Inflammatory macrophage (primary cell): ENCODE data around the gene VSIG2.

ENCODE experiments used
- DNase-seq, 2 donors: peaks; one replicate each; pipeline ENCODE4 v3.0.0-alpha.2; 2020 to 2022

The VSIG2 gene

DNA sequence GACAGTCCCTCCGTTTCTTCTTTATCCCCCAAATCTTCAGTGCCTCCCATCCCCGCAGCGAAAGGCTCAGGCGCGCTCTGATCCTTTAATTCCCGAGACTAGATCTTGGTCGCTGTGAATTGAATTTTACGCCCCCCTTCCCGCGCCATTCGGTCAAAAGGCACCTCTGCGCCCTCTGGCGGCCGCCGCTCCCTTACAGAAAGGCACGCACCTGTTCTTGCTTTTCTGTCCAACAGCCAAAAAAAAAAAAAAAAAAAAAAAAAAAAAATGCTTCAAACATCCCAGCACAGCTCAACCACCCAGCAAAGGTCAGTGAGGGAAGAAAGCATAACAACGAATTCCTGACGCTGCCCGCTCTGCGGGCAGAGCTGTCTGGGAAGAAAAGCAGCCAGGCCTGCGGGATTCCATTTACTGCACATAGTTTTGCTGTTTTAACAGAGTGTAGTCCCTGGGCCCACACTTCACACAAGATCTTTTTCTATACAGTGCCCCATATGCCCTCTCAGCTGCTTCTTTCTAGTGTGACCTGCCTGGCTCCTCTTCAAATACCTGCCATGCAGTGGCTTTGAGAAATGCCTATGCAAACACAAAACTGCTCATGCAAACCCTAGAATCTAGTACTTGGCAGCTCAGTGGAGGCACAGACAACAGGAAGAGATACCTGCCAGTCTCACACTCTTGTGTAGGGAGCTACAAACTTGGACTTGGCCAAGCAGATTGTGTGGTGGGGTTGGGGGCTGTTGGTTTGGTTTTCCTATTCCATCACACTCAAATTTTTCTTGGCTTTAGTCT, 11.3 kb upstream of the VSIG2 start:
- peak; percentile 23 to 45 for DNase-seq

DNA sequence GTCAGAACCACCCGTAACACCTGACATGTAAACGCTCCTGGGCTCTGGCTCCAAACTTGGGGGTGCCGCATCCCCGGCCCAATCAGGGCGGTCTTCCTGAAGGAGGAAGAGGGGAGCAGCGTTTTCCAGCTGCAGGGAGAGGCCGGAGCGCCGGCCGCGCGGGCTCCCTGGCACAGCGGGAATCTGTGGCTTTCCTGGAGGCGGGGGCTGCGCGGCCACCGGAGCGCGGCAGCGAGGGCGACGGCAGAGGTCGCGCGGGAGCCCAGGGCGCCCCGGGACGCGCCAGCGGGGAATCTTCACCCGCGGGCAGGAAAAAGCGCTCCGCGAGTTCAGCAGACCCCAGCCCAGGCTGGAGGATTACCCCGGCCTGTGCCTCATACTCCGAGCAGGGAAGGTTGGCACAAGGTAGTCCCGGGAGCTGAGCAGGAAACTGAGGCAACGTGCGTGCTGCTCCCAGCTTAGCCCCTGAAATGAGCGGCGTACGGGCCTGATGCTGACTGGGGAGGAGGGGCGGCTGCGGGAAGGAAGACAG, 10.6 kb upstream of the VSIG2 start:
- DNase-seq: no peak

DNA sequence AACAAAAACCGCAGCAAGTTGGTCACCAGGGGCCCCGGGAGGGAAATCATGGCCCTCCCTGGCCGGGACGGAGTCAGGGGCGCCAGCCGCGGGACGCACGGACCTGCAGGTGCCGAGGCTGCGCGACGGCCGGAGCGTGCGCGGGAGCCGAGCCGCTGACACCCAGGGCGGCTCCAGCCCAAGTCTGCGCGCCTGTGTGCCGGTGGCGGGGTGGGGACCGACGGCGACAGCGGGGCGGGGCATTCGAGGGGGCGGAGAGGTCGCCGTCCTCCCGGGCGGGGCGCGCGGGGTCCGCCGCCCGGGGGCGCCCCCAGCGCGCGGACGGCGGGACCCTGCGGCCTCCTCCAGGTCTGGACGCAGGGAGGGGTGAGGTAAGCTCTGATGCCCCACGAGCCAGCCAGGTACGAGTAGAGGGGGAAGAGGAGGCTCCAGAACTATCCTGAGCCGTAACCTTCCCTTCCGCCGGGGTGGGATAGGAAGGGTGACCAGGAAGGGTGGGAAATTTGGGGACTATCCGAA, 10.1 kb upstream of the VSIG2 start, which contains the start of gene ESAM:
ESAM (minus strand) TSS at position 186 of the 519 bp plus-strand sequence; CDS start at position 50, 136 bp downstream.
- DNase-seq: peak in 1 of 2 donors; percentile 29

- no peak for DNase-seq
Measured at GRCh38 chr11:124761301-124762104, 9.4 kb upstream of the VSIG2 start.

DNA sequence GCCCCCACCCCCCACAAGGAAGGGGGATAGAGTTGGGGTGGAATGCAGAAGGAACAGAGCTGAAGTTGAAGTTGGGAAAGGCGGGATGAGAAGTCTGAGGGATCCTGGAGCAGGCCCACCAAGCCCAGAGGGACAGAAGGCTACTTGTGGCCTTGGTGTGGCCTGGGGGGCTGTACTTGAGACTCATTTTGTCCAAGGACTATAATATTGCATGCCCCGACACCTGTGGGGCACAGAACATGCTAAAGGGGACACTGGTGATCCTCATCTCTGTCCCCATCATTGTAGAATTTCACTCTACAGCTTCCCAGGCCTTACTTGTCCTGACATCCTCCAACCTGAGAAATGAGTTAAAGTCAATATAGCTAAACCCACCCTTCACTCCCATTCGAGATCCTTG, 8.8 kb upstream of the VSIG2 start:
- no peak for DNase-seq

- DNase-seq: no peak
Measured at GRCh38 chr11:124760205-124760652, 8.2 kb upstream of the VSIG2 start.

- no peak for DNase-seq
Measured at GRCh38 chr11:124759266-124760204, 7.5 kb upstream of the VSIG2 start.

DNA sequence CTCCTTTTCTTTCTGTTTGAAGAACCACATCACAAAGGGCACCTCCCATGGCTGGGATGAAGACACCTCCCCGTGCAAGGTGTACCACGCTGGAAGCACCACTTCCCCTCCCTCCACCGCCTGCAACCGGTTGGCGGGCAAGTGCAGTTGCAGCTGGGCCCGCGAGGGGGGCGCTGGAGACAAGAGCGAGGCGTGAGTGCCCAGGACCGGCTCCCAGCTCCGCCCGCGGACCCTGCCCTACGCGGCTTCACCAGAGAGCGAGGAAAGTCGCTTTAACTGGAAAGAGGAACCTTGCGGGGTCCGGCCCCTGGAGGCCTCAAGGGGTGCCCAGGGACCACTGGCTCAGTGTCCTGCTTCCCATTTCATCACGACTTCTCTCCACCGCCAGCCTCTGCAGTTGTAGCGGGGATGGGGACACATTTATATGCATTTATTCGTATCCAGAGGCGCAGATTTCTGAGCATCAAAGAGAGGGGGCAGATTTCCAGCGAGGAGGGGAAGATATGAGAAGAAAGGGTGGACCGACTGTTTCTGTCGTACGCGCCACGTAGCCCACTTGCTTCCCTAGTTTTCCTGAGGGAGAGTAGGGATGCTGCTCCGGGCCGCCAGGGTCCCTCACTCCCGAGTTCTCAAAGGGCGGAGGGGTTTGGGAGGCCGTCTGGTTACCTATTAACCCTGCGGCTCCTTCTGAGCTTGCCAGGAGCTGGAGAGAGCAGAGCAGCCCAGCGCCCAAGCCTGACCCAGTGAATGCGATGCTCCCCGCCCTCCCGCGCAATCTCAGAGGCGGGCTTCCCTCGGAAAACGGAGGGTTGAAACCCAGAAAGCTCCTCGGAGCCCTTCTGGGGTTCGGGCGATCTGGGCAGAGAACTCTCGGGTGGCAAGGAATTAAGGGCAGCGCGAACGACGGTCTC, 6.6 kb upstream of the VSIG2 start:
- peak; percentile 70 to 73 for DNase-seq

DNA sequence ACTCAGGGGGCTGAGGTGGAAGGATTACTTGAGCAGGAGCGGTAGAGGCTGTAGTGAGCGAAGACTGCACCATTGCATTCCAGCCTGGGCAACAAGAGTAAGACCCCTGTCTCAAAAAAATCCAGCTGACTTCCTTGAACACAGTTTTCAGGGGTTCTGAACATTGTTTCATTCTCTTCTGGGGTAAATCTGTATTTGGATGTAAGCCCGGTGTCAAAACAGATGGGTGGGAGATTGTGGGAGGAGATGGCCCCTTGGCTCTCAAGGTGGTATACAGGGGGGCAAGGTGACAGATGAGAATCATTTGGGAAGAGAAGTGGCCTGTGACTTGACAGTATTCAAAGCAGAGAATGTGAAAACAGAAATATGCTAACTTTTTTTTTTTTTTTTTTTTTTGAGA, 5.3 kb upstream of the VSIG2 start:
- no peak for DNase-seq

DNA sequence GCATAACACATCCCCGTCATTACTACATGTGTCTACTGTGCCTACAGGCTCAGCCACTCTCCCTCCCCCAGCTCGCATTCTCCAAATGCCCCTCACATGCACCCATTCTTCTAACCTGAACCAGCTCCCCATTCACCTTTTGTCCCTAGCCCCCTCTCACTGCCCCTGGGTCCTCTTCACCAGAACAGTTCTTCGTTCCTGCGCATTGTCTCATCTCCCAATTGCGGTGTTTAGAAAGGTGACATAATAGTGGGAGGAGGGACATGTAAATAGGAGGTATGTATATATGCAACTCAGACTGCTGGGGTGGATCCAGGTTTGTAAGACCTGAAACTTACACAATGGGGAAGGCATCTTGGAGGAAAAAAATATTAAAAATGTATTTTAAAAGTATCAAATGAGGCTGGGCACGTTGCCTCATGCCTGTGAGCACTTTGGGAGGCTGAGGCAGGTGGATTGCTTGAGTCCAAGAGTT, 4.7 kb upstream of the VSIG2 start:
- DNase-seq: no peak

DNA sequence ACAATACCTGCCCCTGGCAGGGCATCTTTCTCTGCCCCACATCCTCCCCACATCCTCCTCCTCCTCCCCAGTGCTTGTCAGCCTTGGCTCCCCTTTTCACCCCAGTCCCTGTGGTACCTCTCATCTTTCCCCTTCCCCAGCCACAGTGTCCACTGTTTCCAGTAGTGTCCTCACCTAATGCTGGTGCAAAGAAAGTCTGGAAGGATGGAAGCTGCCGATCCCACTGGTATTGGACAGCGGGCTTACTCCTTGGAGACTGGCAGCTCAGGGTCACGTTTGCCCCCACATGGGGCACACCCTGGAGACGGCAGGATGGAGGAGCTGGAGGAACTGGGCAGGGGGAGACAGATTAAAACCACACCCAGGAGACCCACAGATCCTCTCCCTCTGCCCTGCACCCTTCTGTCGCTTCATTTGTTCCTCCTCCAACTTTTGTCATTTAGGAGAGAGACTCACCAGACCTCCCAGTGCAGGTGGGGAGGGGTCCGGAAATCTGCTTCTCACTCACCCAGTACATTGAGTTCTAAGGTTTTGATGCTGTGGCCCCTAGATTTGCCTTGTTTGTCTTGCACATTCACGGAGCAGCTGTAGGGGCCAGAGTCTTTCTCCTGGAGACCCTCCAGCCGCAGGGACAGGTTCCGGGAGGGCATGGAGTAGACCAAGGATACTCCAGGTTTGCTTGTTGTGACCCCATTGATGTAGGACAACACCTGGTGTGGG, 4.1 kb upstream of the VSIG2 start:
- DNase-seq: no peak

DNA sequence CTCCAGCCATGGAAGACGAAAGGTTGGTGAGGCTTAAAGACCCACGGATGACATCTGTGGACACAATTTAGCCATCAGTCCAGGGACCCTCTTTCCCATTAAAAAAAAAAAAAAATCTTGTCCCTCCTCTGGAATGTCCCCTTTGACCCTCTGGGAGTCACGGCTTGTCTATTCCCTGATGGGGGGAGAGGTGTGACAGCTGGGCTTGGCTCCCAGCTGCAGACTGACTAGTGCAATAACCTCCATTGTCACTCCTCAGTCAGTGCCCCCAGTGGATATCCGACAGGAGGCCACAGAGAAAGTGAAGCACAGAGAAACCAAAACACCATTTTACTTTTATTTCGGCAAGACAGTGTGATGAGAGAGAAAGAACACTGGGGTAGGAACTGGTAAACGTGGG, 2.7 kb upstream of the VSIG2 start:
- no peak for DNase-seq

- DNase-seq: no peak
Measured at GRCh38 chr11:124754309-124754708, 2.3 kb upstream of the VSIG2 start.

DNA sequence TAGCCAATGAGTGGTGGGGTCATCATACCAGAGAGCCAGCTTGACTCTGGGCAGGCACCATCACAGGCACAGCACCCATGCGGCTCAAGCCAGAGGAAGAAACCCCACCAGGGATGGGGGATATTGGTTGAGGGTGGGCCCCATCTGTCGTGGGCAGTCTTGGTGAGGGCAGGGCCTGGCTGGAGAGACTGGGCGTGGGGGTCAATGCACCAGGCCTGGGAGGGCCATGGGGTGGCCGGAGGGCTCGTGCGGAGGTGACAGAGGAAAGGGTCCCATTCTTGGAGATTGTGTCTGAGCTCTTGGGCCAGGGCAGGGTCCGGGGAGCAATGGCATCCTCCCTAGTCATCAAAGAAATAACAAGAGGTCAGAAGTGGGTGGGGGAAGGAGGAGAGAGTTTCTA, 1.6 kb upstream of the VSIG2 start:
- no peak for DNase-seq

DNA sequence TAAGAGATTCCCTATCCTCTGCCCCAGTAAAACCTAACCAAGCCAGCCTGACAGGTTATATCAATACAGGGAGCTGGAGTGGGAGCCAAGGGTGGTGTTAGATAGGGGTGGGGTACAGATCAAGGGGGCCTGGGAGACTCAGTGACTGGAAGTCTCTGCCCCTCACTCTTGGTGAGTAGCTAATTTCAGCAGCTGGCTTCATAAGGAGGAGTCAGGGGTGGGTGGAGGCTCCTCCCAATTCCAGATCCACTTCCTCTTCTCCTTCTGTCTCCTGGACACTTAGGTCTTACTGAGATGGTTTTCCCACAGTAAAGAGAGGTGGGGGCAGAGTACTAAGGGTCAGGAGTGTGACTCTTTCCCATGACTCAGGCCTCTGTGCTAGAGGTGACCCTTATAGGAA, 1.1 kb upstream of the VSIG2 start:
- DNase-seq: peak; percentile 64 to 68

GRCh38 chr11:124752471-124753102, 532 bp upstream of the VSIG2 start:
- DNase-seq: peak; percentile 27 to 48

- no peak for DNase-seq
Measured at GRCh38 chr11:124751391-124751740, 689 bp downstream of the VSIG2 start.

DNA sequence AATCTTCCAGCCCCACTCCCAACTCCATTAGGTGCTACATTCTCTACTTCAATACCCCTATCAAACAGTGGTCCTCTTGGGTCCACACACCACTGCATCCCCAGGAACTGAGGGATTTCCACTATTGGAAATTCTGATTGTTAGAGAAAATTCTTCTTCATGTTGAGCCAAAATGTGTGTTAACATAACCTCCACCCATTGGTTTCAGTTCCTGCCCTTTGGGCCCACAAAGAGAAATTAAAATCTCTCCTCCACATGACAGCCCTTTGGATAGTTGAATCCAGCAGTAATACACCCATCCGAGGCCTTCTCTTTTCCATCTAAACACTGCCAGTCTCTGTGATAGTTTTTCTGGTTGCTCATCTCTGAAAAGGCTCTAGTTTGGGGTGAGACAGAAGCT, 2.1 kb downstream of the VSIG2 start:
- peak; percentile 32 to 41 for DNase-seq

- peak; percentile 43 to 44 for DNase-seq
Measured at GRCh38 chr11:124748481-124749343, 3.3 kb downstream of the VSIG2 start.
